B cell (primary cell): ENCODE measurements around the gene SURF6. TPM values are rescaled to one million over a fixed set of nuclear protein-coding genes. Genes with fewer than 3 reads are reported as not detected.

Experiments used
- ATAC-seq: fragments of 200-7000 bp; cut with Tn5 transposase; one replicate; pipeline ENCODE4 v1.10.0; 2021; ENCODE audit warnings: low read depth, mild to moderate bottlenecking, moderate number of reproducible peaks, moderate library complexity
- CTCF ChIA-PET: fragments of 350-600 bp; sonication (Branson Sonifier 250); formaldehyde crosslinking; loops from one replicate; lab custom pipeline; 2021; ENCODE audit warnings: antibody characterized with exemption, inconsistent platforms; lab: Charles Lee
- POLR2A ChIA-PET: fragments of 350-600 bp; sonication (Branson Sonifier 250); formaldehyde crosslinking; loops from one replicate; lab custom pipeline; 2021; ENCODE audit warnings: antibody characterized with exemption; lab: Charles Lee
- DNase-seq: peaks from one replicate; pipeline ENCODE4 v3.0.0; 2013
- H2AFZ ChIP-seq: 2 replicates; pipeline ENCODE4 v1.6.1; 2012; ENCODE audit warnings: mild to moderate bottlenecking, low read depth, low read length; ENCODE audit not compliant: insufficient read depth, poor library complexity, severe bottlenecking
- H3K27ac ChIP-seq, 2 donors: 1 replicate in 1 of 2; 2 replicates in 1 of 2; pipeline ENCODE4 v1.5.1; 2012 to 2013; ENCODE audit warnings: low read length in 2 of 2, mild to moderate bottlenecking in 2 of 2, moderate library complexity in 1 of 2
- H3K27me3 ChIP-seq, 4 experiments: fragments of 200-600 bp in 1 of 4; sonication (generic) in 1 of 4; replicated peaks in 1 of 4; 1 replicate in 2 of 4; 2 replicates in 2 of 4; pipeline versions ENCODE4 v1.6.1 to v1.7.0; 2013 to 2016; ENCODE audit warnings: low read length in 3 of 4, mild to moderate bottlenecking in 2 of 4, mixed read lengths in 1 of 4, moderate library complexity in 1 of 4; ENCODE audit not compliant: insufficient read depth in 4 of 4, control insufficient read depth in 3 of 4; ENCODE audit errors: control extremely low read depth in 1 of 4
- H3K36me3 ChIP-seq, 2 experiments: replicated peaks in 1 of 2; 1 replicate in 1 of 2; 2 replicates in 1 of 2; pipeline versions ENCODE4 v1.6.1 to v1.7.1; 2013; ENCODE audit warnings: low read length in 1 of 2; ENCODE audit not compliant: insufficient read depth in 2 of 2, control insufficient read depth in 1 of 2; ENCODE audit errors: control extremely low read depth in 1 of 2, extremely low read depth in 1 of 2
- H3K4me1 ChIP-seq, 2 donors: fragments of 200-600 bp in 1 of 2; sonication (generic) in 1 of 2; 1 replicate in 1 of 2; 2 replicates in 1 of 2; pipeline versions ENCODE4 v1.5.1 to v1.6.1; 2013 to 2017; ENCODE audit warnings: low read length in 2 of 2; ENCODE audit not compliant: control insufficient read depth in 2 of 2, insufficient read depth in 2 of 2
- H3K4me2 ChIP-seq: replicated peaks from 2 replicates; pipeline ENCODE3; 2012; ENCODE audit warnings: mild to moderate bottlenecking, low read depth, low read length; ENCODE audit not compliant: poor library complexity, severe bottlenecking
- H3K4me3 ChIP-seq, 5 experiments: fragments of 200-600 bp in 1 of 5; sonication (generic) in 1 of 5; 1 replicate in 3 of 5; 2 replicates in 2 of 5; pipeline versions ENCODE4 v1.5.1 to v1.7.0; 2011 to 2016; ENCODE audit warnings: low read length in 4 of 5, mild to moderate bottlenecking in 4 of 5, low read depth in 2 of 5, control low read depth in 1 of 5, moderate library complexity in 1 of 5; ENCODE audit not compliant: insufficient read depth in 1 of 5; ENCODE audit errors: control extremely low read depth in 1 of 5, extremely low read depth in 1 of 5
- H3K79me2 ChIP-seq: fragments of 200-600 bp; sonication (generic); one replicate; pipeline ENCODE4 v1.6.0; 2016; ENCODE audit warnings: low read length; ENCODE audit not compliant: control insufficient read depth, insufficient read depth
- H3K9ac ChIP-seq: fragments of 200-600 bp; sonication (generic); 2 replicates; pipeline ENCODE4 v1.6.1; 2017; ENCODE audit warnings: mild to moderate bottlenecking, low read length, moderate library complexity
- H3K9me3 ChIP-seq, 3 donors: one replicate each; pipeline versions ENCODE4 v1.6.1 to v1.7.1; 2013; ENCODE audit warnings: low read length in 2 of 3; ENCODE audit not compliant: control insufficient read depth in 2 of 3, insufficient read depth in 1 of 3; ENCODE audit errors: control extremely low read depth in 1 of 3
- H4K20me1 ChIP-seq: 2 replicates; pipeline ENCODE4 v1.6.0; 2012; ENCODE audit warnings: mild to moderate bottlenecking, low read length; ENCODE audit not compliant: insufficient read depth, control insufficient read depth, poor library complexity, severe bottlenecking
- H3K27ac Mint-ChIP-seq: one replicate; pipeline ENCODE4 v1.8.0; 2021; ENCODE audit warnings: mixed read lengths
- H3K27me3 Mint-ChIP-seq: one replicate; pipeline ENCODE4 v1.8.0; 2021; ENCODE audit warnings: mixed read lengths
- H3K4me1 Mint-ChIP-seq: one replicate; pipeline ENCODE4 v1.8.0; 2021; ENCODE audit warnings: mixed read lengths
- H3K4me3 Mint-ChIP-seq: one replicate; pipeline ENCODE4 v1.8.0; 2021; ENCODE audit warnings: mixed read lengths
- H3K9me3 Mint-ChIP-seq: one replicate; pipeline ENCODE4 v1.8.0; 2022; ENCODE audit warnings: mixed read lengths; ENCODE audit not compliant: insufficient read depth
- CTCF ChIP-seq: fragments of 200-600 bp; IDR thresholded peaks from one replicate; pipeline ENCODE4 v1.8.0; 2022; ENCODE audit warnings: antibody characterized with exemption, mild to moderate bottlenecking
- EZH2 ChIP-seq: IDR thresholded peaks from 2 replicates; pipeline ENCODE4 v1.6.1; 2012; ENCODE audit warnings: borderline replicate concordance, low read depth, mild to moderate bottlenecking, moderate library complexity, low read length; ENCODE audit not compliant: insufficient read depth, poor library complexity, severe bottlenecking
- WGBS: methylation state at CpG from one replicate; pipeline ENCODE4 v1.1.5; 2013; ENCODE audit warnings: missing lambda C conversion rate; ENCODE audit not compliant: insufficient coverage; 5-methylcytosine and 5-hydroxymethylcytosine counted together
- intact Hi-C: fragments of 100-400 bp; cut with micrococcal nuclease; formaldehyde crosslinking; loops from one replicate; pipeline ENCODE4 v1.10.0; 2022
- polyA plus RNA-seq: library from polyadenylated mRNA; depleted of rRNA; stranded (reverse); fragments of >200 nt; gene quantifications from 2 replicates; pipeline ENCODE4 v1.2.3, GENCODE V29; 2012
- total RNA-seq, 2 donors: library from RNA; stranded (reverse); fragments of 120-200 nt in 1 of 2; gene quantifications; 1 replicate in 1 of 2; 2 replicates in 1 of 2; pipeline versions ENCODE4 v1.2.3 to v1.2.4, GENCODE V29; 2013 to 2022

SURF6 gene
- total and polyA plus RNA-seq, 2 donors (not counting 1 experiment from before 2014, with no cell fraction given) = 14.7 to 25.9 TPM

- ATAC-seq (no peak), DNase-seq (no peak)
- no peak overlapping the region for H3K4me2 ChIP-seq
- Mint-ChIP-seq H3K27me3 (peaks cover 22% of the 10 kb centered on the region), H3K9me3 (no peaks in the 10 kb centered on the region), H3K4me1 (no peaks in the 10 kb centered on the region), H3K27ac (no peak overlapping the region), H3K4me3 (no peak overlapping the region)
- no peaks in the 10 kb centered on the region for H3K79me2 ChIP-seq
- 90% methylated on average over 20 of the region's 23 CpGs for WGBS
- ChIA-PET CTCF (interaction anchor here (0.8 kb wide), 1 partner anchor 20 kb away, joined by 3 read pairs; no protein-coding TSS in a partner anchor), POLR2A (no interaction called here)
- H4K20me1 ChIP-seq = no peaks in the 10 kb centered on the region
- intact Hi-C loops = no loop called here
- H3K36me3 ChIP-seq = no peaks in the 10 kb centered on the region
- no peak overlapping the region for H3K27ac ChIP-seq
- H2AFZ ChIP-seq = no peak overlapping the region
- no peaks in the 10 kb centered on the region for H3K4me1 ChIP-seq
- TF ChIP-seq CTCF = no peak
- TF ChIP-seq EZH2 = no peak
- no peak overlapping the region for H3K9ac ChIP-seq
- H3K9me3 ChIP-seq = no peaks in the 10 kb centered on the region
- H3K27me3 ChIP-seq = no peaks in the 10 kb centered on the region
- H3K4me3 ChIP-seq = no peak overlapping the region
These were observed 30.3 kb downstream of the SURF6 start for GRCh38 chr9:133305731-133306130.

GRCh38 chr9:133304477-133305377 is 31.3 kb downstream of the SURF6 start:
- H4K20me1 ChIP-seq = no peaks in the 10 kb centered on the region
- H3K9ac ChIP-seq = no peak overlapping the region
- no peaks in the 10 kb centered on the region for H3K79me2 ChIP-seq
- no peak for ATAC-seq
- H3K36me3 ChIP-seq = no peaks in the 10 kb centered on the region
- Mint-ChIP-seq H3K4me3 (no peak overlapping the region), H3K4me1 (no peaks in the 10 kb centered on the region), H3K27ac (no peak overlapping the region), H3K27me3 (peaks cover 20% of the 10 kb centered on the region), H3K9me3 (no peaks in the 10 kb centered on the region)
- H3K4me2 ChIP-seq = no peak overlapping the region
- DNase-seq = no peak
- H2AFZ ChIP-seq = no peak overlapping the region
- H3K4me3 ChIP-seq = no peak overlapping the region
- no peaks in the 10 kb centered on the region for H3K4me1 ChIP-seq
- POLR2A ChIA-PET = no interaction called here
- TF ChIP-seq CTCF = no peak
- no peak for TF ChIP-seq EZH2
- no peak overlapping the region for H3K27ac ChIP-seq
- 93% methylated on average over 34 of the region's 38 CpGs for WGBS
- CTCF ChIA-PET = no interaction called here
- no peaks in the 10 kb centered on the region for H3K9me3 ChIP-seq
- intact Hi-C loops = no loop called here
- no peaks in the 10 kb centered on the region for H3K27me3 ChIP-seq
